Kidney epithelial cell (primary cell): ENCODE measurements around the gene TCAP. TPM values are rescaled to one million over a fixed set of nuclear protein-coding genes. Genes with fewer than 3 reads are reported as not detected.

Experiments
- DNase-seq: peaks from one replicate; pipeline ENCODE4 v3.0.0-alpha.2; 2010; ENCODE audit warnings: low read depth
- H3K27me3 ChIP-seq: 2 replicates; pipeline ENCODE4 v1.6.0; 2011; ENCODE audit warnings: low read length; ENCODE audit not compliant: control insufficient read depth, insufficient read depth
- H3K36me3 ChIP-seq: 2 replicates; pipeline ENCODE4 v1.5.1; 2011; ENCODE audit warnings: low read length; ENCODE audit not compliant: control insufficient read depth, insufficient read depth
- H3K4me3 ChIP-seq: 2 replicates; pipeline ENCODE4 v1.5.1; 2011; ENCODE audit warnings: low read depth, mild to moderate bottlenecking, control low read depth, low read length
- total RNA-seq: library from RNA; depleted of rRNA; stranded (reverse); fragments of >200 nt; gene quantifications from 2 replicates; pipeline ENCODE4 v1.2.3, GENCODE V29; 2015
- TF ChIP-seq, protein P1 (sequence below): IDR thresholded peaks from 2 replicates; pipeline ENCODE4 v1.5.1; 2011; ENCODE audit warnings: mild to moderate bottlenecking, moderate library complexity, low read length, control low read depth, inconsistent platforms; ENCODE audit not compliant: insufficient read depth, poor library complexity, severe bottlenecking

Gene TCAP, protein sequence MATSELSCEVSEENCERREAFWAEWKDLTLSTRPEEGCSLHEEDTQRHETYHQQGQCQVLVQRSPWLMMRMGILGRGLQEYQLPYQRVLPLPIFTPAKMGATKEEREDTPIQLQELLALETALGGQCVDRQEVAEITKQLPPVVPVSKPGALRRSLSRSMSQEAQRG
- total RNA-seq, result 0.55 and 0.84 TPM in 2 replicates

DNA sequence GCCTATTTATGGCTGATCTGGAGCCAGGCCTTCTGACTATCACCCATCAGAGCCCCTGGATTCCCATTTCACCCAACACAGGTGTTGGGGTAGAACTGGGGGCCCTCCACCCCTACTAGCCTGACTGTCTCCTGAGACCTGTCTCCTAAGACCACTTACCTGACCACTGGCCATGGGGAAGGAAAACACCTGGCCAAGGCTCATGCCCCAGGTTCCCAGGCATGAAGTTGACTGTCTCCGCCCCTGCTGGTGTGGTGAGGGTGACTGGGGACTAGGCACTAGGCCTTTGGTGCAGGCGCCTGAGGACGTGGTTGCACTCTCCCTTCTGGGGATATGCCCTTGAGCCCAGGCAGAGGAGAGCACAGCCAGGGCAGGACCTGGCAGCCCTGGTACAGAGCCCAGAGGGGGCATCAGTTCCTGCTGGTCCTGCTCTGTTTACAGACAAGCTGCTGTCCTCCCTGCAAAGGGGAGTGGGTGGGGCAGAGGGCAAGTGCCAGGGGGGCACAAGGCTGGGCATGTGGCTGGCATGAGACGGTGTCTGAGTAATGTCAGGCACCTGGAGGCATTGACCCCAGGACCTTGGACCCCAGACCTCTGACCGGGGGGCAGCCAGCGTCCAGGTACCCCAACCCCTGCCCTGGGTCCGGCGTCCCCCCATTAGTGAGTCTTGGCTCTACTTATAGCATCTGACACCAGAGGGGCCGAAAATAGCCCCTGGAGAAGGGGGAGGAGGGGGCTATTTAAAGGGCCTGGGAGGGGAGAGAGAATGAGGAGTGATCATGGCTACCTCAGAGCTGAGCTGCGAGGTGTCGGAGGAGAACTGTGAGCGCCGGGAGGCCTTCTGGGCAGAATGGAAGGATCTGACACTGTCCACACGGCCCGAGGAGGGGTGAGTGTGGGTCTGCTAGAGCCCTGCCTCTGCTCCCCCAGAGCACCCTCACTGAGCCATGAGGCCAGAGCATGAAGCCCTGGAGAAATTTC lies at the start of gene TCAP:
Gene TCAP (plus strand): TSS at position 769 of the 981 bp plus-strand sequence. CDS start 11 bp downstream, at position 780.
- no peak for DNase-seq
- Histone ChIP-seq H3K27me3 (peaks cover 36% of the 10 kb centered on the region), H3K36me3 (no peaks in the 10 kb centered on the region), H3K4me3 (no peak within 1 kb of the TSS)
- TF ChIP-seq, protein P1, sequence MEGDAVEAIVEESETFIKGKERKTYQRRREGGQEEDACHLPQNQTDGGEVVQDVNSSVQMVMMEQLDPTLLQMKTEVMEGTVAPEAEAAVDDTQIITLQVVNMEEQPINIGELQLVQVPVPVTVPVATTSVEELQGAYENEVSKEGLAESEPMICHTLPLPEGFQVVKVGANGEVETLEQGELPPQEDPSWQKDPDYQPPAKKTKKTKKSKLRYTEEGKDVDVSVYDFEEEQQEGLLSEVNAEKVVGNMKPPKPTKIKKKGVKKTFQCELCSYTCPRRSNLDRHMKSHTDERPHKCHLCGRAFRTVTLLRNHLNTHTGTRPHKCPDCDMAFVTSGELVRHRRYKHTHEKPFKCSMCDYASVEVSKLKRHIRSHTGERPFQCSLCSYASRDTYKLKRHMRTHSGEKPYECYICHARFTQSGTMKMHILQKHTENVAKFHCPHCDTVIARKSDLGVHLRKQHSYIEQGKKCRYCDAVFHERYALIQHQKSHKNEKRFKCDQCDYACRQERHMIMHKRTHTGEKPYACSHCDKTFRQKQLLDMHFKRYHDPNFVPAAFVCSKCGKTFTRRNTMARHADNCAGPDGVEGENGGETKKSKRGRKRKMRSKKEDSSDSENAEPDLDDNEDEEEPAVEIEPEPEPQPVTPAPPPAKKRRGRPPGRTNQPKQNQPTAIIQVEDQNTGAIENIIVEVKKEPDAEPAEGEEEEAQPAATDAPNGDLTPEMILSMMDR, result no peak

DNA sequence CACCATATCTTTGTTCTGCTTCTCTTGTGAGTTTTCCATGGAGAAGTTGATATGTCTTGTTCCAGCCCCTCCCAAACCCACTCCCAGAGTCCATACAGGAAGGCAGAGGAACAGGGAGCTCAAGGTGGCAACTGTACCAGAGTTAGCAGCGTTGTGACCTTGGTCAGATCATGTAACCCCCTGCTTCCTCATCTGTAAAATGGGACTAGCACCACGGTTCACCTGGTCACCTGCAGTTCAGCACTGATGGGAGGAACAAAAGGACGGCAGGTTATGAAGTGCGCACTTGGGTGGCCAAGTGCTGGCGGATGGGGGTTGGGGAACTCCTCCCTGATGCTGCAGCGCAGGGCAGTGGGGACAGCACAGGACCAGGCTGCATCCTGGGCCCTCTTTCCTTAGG lies 49.7 kb upstream of the TCAP start:
- peaks cover 61% of the 10 kb centered on the region for H3K27me3 ChIP-seq
- no peaks in the 10 kb centered on the region for H3K36me3 ChIP-seq
- TF ChIP-seq, protein P1, result no peak
- H3K4me3 ChIP-seq, result no peak overlapping the region
- DNase-seq, result no peak

DNA sequence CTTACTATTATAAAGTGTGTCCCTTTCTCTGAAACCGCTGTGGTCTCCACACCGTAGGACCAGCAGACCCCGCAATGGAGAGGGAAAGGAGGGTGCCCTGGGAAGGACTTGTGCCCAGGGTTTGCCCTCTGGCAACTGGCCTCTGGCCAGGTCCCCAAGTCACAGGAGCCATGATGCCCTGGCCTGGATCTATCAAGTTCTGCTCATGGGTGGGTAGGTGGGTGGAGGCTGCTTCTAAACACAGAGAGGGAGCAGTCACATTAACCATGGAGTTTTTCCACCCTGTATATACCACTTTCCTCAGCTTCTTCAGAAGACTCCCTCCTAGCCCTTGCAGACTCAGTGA lies 48.1 kb upstream of the TCAP start:
- Histone ChIP-seq H3K27me3 (peaks cover 61% of the 10 kb centered on the region), H3K36me3 (no peaks in the 10 kb centered on the region), H3K4me3 (no peak overlapping the region)
- no peak for DNase-seq
- TF ChIP-seq, protein P1, result no peak

DNA sequence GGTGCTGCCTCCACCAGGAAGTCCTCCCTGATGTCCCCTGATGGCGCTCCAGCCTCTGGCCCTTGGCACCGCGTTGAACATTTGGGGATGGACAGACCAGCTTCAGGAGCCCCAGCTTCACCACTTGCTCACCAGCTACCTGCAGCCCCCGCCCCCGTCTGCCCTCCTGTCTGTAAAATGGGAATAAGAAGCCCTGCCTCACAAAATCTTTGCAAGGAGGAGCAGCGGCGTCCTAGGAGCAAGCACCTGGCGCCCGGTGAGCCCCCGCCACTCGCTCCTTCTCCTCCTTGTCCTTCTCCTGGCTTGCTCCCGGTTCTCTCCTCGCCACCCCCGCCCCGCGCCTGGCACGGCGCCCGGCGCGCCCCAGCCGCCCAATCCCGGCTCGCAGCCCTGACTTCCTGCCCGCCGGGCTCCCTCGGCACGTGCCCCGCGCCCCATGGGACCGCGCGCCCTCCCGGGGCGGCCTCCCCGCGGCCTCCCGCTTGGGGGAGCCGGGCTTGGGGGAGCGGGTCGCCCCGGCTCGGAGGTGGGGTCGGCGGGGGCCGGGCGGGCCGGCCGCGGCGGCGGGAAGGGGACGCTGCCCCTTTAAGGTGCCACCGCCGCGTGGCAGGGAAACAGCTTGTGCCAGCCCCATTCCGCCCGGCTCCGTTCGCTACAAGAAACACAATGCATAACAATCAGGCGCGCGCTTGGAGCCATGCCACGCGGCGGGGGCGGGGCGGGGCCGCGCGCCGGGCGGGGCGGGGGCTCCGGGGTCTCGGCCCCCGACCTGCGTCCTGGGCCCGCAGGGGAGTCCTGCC lies 47.5 kb upstream of the TCAP start:
- peaks cover 55% of the 10 kb centered on the region for H3K27me3 ChIP-seq
- no peak for DNase-seq

DNA sequence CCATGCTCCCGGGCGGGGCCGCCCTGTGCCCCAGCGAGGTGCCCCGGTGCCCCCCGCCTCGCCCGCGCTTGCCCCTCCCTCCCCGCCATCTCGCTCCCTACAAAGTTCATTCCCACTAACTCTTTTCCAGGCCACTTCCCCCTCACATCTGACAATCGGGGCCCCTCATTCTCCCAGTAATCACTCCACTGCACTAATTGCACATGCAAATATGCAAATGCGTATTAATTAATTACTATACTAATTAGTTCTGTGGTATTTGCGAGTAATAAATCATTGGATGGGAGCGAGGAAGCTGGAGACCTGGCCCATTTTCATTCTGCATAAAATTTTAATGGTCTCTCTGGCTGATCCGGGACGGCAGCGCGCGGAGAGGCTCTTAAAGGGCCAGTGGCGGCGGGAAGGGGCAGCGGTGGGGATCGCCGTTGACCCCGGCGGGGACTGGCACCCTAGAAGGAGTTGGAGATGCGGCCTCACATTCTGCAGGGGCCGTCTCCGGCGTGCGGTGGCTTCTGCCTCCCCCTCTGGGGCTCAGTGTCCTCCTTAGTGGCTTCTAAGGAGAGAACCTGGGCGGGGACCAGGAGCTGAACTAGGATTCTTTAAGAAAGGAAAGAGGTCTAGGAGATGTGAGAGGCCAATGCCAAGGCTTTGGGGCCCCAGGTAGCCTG lies 46.8 kb upstream of the TCAP start:
- TF ChIP-seq, protein P1, result no peak
- DNase-seq, result no peak
- peak overlapping the region; percentile 48 for H3K4me3 ChIP-seq
- no peaks in the 10 kb centered on the region for H3K36me3 ChIP-seq
- peaks cover 51% of the 10 kb centered on the region for H3K27me3 ChIP-seq

More for the DNA sequence above, 47.5 kb upstream of the TCAP start:
- Histone ChIP-seq H3K4me3 (peak overlapping the region; percentile 48), H3K36me3 (no peaks in the 10 kb centered on the region)
- TF ChIP-seq, protein P1, result no peak
